HG03460 (cell line): ENCODE results near the gene ELMO1.

Experiments used
- ATAC-seq: cut with Tn5 transposase; IDR thresholded peaks from one replicate; pipeline ENCODE4 v1.9.1; 2021; ENCODE audit not compliant: unreplicated experiment

Gene ELMO1

DNA sequence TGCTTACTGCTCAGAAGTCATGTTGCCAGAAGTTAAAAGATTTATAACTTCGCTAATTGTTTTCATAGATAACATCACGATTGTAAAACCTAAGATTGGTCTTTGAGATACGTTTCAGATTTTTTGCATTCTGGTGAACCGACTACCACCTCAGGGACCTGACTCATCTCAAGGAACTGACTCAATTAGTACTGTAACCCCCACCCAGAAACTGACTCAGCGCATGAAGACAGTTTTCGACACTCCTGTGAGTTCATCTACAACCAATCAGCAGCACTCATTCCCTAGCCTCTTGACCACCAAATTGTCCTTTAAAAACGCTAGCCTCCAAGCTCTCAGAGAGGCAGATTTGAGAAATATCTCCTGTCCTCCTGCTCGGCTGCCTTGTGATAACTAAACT lies 72.3 kb downstream of the ELMO1 start:
- ATAC-seq = no peak

DNA sequence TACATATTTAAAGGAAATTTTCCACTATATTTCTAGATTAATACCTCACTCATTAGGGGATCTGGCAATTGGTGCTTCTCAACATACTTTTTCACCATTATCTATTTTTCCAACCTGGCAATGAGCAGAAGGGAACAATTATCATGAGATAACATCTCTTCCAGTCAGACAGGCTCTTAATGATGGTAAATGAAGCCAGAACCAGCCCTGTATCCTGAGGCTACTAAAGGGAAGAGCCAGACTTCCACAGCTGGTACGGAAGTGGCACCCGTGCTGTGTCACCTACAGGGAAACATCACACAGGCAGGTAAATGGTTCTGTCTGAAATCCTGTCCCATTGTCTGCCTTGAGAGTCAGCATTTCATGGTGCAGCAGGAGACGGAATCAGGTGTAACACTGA lies 75.9 kb downstream of the ELMO1 start:
- no peak for ATAC-seq

DNA sequence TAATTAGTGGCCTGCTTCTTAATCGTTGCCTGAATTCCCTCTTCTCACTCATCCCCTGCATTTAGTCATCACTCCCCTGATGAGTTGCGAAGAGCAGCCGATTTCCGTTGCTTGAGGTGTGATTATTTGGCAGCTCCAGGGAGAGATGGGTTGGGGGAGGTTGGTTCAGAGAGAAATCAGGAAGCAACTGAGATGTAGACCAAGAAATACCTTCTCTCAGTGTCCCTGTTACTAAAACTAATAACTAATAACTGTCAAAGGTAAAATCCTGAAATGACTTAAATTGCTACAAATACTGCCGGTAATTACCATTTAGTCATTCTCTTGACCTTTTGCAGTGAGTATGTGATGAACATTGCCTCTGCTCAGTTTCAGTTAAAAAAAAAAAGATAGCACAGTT lies 76.9 kb downstream of the ELMO1 start:
- no peak for ATAC-seq

DNA sequence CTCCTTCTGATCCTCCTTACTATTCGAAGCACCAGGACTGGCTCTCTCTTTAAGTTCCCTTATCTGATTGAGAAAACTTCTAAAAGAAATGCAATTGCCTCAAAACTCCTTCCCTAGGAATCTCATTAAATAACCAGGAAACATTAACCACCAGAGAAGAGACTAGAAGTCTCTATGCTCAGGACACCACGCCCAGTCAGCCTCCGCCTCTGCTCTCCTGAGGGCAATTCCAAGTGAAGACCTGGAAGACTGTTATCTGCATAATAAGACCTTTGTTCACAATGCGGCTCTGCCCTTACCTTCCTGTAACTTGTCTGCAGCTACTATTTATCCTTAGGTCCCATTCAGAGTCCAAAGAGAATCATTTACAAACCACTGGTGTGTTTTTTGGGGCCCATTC lies 78.8 kb downstream of the ELMO1 start:
- ATAC-seq = no peak

DNA sequence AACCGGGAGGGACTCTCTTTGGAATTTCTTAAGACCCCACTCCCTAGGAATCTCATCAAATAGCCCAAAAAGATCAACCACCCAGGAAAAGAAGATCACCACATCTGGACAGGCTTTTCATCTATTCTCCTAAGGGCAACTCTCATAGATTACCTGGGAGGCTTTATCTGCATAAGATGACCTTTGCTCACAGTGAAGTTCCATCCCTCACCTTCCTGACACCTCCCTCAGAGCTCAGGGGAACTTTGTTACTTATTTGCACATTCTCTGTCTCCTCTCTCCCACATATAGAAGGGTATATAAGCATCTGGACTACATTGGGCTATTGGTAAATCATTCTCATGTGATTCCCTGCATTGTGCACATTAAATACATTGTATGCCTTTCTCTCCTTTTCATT lies 80.1 kb downstream of the ELMO1 start:
- ATAC-seq = no peak

DNA sequence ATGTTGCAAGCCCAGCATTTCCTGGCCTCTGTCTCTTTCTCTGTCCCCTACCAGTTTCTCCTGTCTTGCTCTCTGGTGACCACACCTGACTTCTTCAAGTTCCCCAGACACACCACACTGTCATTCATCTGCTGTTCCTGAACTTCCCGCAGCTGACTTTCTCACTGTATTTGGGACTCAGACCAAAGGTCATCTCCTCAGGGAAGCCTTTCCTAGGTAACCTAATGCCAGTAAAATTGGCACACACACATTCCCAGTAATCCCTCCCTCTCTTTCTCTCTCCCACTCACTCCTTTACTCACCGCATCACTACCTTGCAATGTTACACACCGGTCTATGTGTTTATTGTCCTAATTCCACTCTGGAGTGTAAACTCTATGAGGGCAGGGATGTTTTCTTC lies 81.7 kb downstream of the ELMO1 start:
- no peak for ATAC-seq

DNA sequence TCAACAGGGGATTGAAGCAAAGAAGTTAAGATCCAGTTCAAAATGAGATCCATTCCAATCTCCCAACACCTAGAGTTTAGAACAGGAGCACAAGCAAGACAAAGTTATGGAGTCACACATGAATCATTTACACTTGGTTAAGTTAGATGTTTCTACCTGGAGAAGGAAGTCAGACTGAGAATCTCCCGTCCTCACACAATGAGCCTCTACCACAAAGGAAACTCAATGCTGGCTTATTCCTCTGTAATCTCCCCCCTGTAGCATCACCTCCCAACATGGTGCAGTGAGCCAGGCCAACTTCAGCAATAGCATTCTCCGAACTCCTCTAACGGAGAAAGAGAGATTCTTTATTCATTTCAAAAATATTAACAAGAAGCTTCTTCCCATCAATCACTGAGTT lies 82.2 kb downstream of the ELMO1 start:
- no peak for ATAC-seq

DNA sequence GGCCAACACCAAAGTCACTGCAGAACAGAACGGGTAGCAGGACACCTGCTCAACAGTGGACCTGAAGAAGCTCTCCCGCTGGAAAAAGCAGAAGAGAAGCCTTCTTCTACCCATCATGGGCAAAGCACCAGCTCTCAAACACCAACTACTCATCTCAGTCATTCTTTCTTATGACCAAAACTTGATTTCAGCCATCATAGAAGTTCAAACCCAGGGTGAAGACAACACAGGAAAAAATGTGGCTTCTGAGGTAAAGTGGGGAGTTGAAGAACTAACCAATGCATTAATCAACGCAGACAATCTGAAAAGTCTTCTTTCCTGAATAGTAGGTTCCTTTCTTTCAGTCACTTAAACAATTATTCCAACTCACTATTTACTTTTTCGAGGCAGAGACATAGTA lies 83.3 kb downstream of the ELMO1 start:
- no peak for ATAC-seq

DNA sequence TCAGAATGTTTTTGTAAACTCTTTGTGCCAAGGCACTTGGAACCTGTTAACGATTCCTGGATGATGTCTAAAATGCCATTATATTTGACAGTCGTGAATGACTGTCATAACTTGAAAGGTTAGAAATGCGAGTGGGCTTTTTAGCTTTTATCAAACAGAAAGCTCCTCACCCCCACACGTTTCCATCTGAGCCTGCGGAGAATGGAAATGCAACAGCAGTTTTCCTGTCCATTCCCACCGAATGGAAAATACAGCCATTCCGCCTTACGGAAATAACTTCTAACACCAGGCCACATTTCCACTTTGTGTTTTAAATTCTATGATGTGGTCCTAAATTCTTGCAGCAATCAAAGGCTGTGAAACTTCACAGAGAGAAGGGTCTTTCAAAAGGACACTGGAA lies 83.8 kb downstream of the ELMO1 start:
- no peak for ATAC-seq

DNA sequence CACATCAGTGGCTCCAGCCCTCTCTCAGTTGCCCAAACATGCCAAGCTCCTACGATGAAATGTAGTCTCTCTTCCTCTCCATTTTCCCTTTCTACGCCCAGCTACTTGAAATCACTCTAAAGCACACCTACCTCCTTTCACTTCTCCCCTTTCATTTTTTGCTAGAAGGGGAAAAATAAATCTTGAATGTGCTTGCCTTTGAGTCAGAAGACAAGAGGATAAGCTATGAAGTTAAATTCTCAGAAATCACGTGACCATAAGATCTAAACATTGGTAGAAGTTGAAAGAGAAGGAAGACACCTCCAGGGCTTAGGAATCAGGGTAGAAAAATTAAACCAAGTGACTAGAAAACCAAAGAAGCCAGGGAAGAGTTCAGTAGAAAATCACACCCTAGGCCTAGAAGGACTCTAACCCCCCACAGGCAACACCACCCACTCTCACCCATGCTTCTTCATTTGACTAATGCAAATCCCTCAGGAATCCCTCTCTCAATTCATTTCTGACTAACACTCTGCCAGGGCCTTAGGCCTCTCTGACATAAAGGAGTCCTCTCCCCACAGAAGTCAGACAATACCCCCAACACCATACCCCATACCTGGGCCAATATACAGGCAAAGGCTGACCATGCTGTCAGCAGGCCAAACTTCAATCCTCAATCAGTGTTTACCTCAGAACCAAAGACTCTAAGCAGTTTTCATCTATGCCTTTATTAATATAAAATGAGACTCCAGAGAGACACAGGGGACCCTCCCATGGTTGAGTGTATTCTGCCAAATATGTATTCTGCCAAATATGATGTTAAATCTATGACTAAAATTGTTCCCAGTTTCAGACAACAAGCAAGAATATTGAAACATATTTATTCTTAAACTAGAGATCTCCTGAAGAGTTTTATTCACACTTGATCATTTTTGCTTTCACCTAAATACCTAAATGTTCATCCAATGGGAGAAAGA lies 84.8 kb downstream of the ELMO1 start:
- ATAC-seq = no peak

DNA sequence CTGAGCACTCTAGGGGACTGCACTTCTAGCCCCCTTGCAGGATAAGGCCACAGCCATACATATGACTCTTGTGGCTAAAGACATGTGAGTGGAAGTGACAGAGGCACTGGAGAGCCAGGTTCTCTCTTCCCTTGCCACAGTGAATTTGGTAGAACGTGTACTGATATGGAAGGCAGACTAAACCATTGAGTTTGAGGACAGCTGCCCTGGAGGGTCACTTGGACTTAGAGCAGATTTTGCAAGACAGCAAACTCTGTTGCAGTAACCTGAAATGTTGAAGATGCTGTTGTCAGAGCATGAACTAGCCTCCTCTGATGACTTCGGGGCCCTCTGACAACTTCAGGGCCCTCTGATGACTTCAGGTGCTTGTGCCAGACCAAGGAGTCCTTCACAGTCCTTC lies 85.9 kb downstream of the ELMO1 start:
- ATAC-seq = no peak

DNA sequence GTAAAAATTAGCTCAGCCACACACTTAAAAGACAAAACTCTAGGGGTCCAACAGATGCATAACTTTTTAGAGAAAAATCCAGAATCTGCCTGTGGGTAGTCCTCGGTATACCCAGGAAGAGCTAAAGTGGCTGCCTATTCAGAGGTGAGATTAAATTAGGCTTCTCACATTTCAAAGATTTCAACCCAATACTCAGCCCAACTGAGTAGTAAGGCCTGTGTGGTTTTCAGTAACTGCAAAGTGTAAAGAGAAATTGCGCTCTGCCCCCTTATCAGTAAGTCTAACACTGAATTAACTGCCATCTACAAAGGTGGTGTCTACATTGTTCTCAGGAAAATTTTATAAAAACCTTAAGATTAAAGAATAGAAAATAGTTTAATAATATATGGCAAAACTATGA lies 88.2 kb downstream of the ELMO1 start:
- ATAC-seq = no peak

DNA sequence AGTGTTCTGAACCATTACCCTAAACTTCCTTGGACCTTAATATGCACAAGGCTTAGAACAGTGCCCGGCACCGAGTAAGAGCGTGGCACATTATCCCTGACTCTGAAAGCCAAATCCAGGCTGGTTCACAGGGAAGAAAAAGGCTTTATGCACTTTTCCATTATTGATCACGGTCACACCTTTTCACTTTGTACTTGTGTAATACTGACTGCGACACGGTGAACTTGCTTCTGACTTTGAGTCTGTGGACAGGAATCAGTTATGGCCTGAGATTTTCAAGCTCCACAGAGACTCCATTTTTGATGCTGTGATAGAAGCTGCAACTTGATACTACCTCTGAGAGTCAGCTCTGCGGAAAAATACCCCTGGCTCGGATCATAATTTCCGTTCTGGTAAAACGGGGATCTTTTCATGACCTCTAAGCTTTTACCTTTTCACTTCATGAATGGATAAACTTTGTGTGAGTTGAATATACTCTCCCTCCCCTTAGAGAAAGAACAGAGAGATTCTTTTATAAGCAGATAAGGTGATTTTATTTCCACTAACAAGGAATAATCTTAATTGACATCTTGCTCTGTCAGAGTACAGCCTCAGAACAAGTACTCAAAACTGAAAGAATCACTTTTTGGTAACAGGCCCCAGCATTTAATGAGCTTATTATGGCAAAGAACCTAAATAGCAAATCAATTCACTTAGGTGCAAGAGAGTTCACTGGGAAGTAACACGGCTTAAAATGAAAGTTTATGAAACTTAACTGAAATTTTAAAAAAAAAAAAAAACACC lies 88.8 kb downstream of the ELMO1 start:
- no peak for ATAC-seq

DNA sequence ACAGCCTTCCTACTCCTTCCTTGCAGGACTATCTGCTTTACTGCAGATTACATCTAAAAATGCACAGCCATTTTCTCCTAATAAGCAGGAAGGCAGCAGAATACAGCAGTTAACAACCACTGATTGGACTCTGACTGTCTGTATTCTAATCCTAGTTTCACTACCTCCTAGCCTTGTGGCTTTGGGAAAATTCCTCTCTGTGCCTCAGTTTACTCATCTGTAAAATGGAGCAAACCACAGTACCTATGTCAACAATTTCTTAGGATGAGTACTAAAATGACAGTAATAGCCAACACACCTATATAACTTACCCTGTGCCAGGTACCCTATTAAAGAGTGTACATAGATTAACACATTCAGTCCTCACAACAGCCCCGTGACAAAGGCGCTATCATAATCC lies 89.5 kb downstream of the ELMO1 start:
- ATAC-seq = no peak

DNA sequence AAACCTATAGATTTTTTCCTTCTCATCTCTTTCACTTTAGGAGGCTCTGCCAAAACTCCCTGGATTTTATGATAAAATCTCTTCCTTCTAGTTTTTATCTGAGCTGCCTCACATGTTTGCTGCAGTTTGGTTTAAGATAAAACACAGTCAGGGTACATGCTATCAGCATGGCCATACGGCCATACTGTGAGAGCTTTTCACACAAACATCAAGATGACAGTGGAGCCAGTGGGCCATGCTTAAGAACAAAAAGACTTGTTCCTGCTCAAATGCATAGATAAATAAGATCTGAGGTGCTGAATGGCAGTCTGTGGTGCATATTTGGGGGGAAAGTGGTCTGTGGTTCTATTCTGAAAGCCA lies 91.0 kb downstream of the ELMO1 start:
- no peak for ATAC-seq

DNA sequence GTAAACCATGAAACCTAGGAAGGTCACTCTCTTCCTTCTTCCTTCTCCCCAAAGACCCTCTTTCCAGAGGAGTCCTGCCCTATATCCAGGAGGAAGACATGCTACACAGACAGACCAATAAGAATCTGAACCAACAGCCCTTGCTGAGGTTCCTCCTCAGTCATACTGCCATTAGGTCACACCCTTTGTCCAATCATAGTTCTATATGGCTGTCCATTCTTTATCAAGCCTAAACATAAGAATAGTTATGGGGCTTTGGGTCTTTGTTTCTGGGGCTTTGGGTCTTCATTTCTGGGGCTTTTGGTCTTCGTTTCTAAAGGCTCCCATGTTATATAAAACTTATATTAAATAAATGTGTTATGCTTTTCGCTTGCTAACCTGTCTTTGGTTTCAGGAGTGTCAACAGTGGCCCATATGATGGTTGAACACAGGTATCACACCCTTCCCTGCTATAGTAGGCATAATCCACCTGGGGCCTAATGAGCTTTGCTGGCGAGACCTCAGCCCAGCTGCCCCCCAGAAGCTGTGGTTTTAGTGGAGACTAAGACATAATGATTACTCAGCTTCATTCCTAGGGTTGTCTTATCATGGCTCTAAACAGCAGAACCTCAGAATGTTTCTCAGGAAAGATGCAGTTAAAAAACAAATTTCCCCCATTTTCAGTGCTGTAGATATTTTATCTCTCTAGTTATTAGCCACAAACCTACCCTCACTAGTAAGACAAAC lies 91.6 kb downstream of the ELMO1 start:
- ATAC-seq = no peak

DNA sequence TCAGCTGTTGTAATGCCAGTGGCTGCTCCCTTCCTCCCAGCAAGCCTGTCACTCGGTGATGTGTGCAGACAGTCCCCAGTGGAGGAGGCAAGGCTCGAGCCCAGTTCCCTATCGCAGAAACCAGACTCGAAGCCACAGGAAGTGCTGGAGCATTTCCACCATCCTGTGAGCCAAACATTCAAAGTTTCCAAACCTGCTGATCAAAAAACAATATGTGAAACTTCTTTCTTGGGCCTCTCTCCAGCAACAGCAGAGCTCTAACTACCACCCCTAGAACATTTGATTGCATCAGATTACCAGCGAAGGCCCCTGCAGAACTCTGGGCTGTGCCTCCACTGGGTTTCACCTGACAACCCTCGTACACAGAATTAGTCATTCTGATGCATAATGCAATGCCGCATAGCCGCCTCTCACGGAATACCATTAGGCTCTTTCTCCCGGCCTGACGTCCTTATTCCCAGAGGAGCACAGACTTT lies 94.0 kb downstream of the ELMO1 start:
- no peak for ATAC-seq

DNA sequence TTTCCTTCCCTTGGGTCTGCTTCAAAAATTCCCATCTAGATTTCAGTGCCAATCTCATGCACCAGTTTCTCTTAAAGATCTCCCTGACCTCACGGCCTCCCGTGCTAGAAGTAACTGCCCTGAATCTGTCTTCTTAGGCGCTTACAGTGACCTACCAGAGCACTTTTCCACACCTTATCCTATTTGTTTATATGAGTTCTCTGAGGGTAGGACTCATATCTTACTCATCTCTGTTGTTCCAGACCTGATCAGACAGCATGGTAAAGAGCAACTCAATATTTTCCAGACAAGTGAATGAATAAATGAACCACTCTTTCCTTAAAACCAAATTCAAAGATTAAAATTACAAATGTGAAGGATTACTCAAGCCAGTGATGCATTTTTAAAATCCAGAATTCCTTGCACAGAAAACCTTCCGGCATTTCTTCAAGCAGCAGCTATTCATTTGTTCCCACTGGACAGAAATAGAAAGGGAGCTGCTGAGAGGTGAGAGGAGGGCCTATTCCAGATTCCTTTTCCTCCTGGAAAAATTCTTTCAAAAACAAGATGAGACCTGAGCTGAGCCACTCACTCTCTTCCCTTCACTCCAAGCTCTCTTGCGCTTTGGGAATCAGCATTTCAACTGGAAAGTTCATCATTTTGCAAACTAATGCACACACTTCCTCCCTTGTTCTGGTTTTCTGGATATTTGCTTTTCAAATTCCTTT lies 94.6 kb downstream of the ELMO1 start:
- no peak for ATAC-seq

DNA sequence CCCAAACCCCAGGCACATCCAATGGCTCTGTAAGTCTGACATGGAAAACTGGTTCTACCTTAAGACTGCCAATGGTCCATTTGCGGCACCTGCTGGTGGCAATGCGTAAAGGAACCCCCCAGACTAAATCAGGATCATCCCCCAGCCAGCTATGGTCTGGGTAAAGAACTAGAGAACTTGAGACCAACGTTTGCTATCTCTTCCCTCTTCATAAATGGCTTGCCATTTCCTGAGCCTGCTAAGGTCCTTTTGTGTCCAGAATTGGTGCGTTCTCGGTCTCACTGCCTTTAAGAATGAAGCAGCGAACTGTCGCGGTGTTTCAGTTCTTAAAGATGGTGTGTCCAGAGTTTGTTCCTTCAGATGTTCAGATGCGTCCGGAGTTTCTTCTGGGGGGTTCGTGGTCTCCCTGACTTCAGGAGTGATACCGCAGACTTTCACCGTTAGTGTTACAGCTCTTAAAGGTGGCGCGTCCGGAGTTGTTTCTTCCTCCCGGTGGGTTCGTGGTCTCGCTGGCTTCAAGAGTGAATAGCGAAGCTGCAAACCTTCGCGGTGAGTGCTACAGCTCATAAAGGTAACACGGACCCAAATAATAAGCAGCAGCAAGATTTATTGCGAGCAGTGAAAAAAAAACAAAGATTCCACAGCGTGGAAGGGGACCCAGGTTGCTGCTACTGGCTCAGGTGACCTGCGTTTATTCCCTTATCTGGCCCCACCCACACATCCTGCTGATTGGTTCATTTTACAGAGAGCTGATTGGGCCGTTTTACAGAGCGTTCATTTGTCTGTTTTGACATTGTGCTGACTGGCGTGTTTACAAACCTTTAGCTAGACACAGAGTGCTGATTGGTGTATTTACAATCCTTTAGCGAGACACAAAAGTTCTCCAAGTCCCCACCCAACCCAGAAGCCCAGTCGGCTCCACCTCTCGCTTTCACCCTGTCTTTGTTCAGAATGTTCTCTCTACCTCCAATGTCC lies 95.4 kb downstream of the ELMO1 start:
- ATAC-seq = peak; percentile 75
